Stimulated activated CD4-positive, alpha-beta T cell treated with anti-CD3 and anti-CD28 coated beads, Interleukin-2, amount 100 ng/mL, for 4 hours (primary cell): ENCODE measurements around the gene CDON.

ENCODE experiments used
- DNase-seq: peaks from one replicate; pipeline ENCODE4 v3.0.0-alpha.2; 2020; ENCODE audit warnings: low read depth

The CDON gene

DNA sequence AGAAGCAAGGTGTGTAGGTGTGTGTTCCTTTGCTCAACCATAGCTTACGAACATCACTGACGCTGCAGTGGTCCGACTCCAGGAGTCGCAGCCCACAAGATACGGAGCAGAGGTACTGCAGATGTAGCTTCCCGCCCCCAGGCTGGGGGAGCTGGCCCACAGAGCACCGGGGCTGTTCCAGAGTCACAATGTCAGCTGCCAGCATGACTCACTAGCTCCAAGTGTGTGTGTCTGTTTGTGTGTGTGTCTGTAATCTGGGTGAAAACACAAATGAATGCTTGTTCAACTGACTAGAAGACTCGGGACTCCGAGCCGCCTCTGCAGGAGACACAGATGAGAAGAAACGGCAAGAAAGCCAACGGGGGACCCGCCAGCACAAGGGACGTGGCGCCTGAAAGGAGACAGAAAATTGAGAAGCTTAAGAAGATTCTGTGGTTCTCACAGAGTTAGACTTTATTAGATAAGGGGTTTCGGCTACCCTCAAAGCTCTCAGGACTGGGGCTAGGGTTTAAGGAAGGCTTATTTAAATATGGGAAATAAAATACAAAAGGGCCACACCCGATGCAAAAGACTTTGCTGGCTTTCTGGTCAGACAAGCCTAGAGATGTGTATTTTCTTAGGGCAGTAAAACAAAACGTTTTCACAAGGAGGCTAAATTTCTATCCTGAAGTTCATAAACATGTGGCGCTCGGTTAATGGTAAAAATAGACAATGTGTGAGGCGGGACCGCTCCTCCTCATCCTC lies 106.1 kb downstream of the CDON start:
- no peak for DNase-seq

DNA sequence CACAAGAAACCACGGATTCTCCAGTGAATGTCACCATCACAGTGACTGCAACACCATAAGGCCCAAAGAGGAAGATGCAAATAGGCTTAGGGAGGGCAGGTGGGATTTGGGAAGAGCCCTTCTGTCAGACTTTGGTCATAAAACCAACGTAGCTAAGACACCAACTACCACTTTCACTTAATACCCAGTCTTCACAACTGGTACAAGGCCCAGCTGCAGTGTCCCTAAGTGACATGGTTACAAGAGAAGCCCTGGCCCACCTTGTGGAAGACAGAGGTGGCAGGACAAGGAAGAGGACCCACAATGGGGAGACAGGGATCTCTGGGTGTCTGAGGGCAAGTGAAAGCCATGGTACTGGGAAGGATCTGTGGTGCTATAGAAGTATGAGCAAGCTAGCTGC lies 106.8 kb downstream of the CDON start:
- no peak for DNase-seq

DNA sequence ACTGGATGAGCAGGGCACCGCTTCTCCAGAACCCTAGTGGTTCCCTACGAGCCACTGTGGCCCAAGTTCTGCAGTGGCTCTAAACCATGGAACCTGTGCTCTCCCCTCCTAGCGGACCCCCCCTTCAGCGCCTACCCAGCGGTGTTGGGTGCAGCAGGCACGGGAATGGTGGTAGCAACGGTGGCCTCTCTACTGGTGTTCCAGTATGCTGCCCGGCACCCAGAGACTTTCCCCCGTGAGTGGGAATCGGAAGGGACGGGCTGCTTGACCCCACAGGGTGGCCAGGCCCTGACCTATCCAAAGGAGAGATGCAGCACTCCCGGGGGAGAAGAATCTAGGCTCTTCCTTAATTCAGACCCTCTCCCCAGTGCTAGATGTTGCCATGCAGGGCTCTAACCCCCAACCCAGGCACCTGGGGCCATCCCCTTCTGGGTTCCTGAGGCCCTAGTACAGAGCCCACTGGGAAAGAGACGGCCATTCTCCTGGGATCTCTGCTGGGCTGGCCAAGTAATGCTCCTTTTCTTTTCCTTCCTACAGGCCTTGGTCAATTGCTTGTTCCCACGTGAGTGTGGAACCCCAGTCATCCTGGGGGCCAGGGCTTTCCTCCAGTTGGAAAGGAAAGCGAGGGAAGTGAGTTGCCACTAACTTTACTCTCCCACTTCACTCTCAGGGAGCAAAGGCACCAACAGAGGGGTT lies 107.6 kb downstream of the CDON start:
- DNase-seq, result no peak

DNA sequence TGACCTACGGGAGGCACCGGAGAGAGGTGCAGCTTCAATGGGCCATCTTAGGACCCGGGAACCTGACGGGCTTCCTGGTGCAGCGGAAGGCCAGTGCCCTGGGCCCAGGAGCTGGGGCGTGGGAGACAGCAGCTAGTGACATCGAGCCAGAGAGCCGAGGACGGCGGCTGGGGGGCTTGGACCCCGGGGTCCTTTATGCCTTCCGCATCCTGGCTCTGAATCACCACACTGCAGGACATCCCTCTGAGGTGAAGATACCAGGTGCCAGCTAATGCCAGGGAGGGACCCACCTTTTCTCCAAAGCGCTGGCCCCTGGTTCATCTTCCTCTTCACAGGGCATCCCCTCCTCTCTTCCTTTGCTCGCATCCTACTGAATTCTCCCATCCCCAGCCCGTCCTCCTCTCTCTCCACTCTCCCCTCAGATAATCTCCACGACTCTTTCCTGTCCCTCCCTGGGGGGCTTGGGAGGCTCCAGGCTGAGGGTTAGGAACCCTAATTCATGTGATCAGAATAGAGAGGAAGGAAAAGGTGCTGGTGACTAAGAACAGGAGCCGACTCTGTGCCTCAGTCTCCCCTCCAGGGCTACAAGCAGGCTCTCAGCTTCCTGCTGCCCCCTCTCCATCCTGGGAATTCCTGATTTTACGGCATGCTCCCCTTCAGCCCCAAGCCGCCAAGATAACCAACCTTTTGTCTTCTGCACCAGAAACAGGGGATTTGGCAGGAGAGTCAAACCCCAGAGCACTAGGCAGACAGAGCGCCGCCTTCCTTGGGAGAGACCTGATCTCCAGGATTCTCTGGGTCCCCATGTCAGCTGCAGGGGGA lies 108.3 kb downstream of the CDON start:
- no peak for DNase-seq

DNA sequence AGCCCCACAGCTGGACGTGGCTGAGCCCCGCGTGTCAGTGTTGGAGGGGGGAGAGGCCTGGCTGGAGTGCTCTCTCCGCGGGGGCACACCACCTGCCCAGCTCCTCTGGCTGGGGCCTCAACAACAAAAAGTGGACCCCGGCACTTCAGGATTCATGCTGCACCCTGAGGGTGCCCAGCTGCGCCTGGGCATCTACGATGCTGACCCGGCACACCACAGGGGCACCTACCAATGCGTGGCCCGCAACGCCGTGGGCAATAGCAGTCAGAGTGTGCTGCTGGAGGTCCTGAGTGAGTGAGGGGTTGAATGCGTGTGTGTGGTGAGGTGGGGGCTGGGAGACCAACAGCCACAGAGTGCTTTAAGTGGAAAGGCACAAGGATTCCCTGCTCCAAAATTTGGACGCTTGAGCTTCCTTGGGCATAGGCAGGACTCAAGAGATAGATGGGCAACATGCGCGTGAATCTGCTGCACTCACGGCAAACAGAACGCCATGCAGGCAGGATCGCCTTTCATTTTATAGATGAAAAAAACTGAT lies 109.2 kb downstream of the CDON start:
- no peak for DNase-seq

DNA sequence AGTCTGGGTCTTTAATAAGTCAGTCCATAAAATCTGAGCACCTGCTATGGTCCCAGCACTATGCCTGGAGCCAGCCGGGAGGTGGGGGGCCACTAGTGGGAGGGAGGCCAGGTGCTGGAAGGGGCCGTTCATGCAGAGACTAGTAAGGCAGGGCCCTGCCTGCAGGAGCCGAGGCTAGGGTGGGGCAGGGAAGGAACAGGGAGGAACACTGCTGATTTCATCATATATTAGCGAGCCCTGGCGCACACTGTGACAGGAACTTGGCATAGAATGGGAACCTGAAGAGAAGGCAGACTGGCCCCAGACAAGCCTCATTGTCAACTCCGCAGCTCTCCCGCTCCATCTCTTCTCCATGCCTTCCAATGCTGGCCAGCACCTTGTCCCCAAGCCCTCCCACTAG lies 109.7 kb downstream of the CDON start:
- no peak for DNase-seq

DNA sequence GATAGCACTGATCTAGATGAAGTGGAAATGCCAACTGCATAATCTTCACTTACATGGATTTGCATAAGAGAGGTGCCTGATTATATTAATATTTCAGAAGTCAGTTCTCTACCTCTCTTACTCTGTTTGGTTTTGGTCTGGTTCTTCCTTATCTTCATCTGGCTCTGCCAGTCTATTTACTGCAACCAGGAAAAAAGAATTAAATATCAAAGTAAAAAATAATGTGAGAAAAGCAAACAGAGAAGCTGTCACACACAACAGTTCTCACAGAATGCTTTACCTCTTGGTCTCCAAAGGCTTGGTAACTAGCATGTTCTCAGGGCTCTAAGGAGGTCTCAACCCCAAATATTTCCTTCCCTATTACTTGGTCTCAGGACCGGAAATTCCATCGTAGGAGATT lies 110.1 kb downstream of the CDON start:
- DNase-seq, result no peak

DNA sequence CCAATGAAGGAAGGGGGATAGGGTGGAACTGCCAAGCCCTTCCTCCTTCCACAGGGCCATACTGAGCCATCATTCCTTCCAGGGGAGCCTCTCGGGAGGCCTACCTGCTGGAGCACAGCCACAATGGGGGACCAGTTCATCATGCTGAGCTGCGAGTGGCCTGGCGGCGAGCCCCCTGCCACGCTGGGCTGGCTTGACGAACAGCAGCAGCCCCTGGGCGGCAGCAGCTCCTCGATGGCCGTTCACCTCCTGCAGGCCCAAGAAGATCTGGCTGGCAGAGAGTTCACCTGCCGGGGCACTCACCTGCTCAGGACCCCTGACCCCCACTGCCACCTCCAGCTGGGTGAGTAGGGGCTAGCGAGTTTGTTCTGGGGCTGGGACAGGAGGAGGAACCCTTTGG lies 110.9 kb downstream of the CDON start:
- DNase-seq, result no peak

DNA sequence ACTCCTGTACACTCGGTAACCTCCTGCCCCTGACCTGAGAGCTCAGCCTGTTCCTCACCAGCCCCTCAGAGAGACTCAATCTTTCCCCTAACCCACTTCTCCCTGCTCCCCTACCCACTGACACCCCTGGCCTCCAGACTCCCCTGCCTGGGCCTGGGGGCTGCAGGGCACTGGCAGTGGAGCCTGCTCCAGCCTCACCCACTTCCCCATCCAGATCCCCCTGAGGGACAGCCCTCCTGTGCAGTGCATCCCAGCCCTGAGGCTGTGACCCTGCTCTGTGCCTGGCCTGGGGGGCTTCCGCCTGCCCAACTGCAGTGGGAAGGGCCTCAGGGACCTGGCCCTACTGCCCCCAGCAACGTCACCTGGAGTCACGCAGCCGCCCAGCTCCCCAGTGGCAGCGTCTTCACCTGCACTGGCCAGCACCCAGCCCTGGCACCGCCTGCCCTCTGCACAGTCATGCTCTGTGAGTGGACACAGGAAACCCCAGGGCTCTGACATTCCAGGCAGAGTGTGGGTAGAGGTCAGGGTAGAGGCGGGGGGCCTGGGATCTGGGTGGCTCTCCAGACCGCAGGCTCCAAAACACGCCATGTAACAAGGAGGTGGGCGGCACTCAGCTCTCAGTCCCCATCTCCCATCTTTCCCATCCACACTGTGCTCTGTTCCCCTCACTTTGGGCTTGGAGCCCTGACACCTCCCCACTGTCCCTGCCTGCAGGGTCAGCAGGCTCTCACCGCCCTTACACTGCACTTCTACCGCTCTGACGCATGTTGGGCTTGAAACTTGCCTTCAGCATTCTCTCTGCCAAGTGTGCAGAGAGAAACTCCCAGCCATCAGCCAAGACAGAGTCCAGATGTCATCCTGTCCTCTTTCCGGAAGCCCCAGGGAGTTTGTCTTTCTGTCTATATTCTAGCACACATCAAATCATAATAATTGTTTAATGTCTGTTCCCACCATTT lies 111.7 kb downstream of the CDON start:
- no peak for DNase-seq

DNA sequence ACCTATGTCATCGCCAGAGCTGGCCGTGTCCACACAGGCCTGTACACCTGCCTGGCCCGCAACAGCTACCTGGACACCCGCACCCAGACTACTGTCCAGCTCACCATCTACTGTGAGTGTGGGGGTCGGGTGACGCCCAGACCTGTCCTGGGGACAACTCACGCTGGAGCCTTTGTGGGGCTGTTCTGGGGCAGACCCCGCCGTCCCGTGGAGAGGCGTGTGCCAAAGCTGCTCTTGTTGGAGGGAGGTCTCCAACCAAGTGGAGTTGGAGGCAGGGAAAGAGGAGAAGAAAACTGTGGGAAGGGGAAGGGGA lies 112.5 kb downstream of the CDON start:
- no peak for DNase-seq

DNA sequence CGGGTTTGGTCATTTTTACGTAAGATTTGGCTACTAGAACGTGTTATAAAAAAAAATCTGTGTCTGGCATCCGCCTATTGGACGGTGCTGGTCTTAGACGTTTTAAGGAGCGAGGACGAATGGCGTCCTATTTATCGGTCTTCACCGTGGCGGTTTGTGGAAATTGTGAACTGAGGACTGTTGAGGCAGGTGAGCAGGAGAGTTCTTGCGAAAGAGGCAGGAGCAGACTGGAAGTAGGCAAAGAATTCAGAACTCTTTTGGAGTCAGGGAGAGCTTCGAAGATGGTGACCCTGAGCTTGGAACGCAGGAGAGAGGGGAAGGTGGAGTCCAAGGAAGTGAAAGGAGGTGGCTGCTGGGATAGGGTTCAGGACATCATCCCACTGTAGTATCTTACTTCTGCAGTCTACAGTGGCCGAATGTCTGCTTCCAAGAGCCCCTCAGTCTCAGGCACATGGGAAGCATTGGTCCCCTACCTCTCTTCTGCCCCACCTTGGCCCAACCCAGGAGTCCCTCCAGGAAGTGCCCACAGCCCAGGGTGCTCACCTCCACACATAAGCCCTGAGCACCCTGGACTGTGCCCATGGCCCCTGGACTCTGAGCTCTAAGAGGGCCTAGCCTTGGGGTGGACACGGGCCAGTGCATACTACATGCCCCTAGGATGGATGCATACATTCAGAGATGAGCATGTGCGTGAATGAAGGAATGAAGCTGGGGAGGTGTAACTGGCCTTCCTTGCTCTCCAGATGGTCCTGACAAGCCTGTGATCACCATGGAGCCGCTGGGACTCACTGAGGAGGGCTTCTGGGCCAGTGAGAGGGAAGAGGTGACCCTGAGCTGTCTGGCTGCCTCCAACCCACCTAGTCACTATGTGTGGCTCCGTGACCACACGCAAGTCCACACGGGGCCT lies 113.1 kb downstream of the CDON start:
- DNase-seq, result no peak

DNA sequence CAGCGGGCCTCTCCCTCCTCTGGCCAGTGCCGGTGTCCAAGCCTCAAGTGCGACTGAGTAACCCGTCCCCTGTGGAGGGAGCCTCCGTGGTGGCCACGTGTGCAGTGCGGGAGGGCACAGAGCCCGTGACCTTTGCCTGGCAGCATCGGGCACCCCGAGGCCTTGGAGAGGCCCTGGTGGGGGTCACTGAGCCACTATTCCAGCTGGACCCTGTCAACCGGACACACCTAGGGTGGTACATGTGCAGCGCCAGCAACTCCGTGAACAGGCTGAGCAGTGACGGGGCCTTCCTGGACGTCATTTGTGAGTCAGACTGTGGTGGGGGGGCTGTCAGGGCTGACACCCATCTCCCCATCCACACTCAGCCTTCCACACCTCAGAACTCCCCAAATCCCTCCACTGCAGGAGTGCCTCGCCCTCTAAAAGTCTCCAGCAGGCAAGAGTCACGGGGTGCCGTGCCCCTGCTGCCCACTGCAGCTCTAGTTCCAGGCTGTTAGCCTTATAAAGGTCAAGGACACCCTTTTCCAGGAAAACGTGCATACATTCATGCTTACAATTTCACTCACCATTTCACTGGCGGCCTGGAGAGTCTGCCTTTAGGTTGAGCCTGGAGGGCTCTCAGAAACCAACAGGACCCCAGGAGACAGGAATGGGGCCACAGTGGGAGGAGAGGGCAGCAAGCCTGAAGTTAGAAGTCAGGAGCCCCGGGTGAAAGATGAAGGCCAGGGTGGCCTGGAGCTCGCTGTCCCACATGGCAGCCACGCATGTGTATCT lies 114.2 kb downstream of the CDON start:
- no peak for DNase-seq

DNA sequence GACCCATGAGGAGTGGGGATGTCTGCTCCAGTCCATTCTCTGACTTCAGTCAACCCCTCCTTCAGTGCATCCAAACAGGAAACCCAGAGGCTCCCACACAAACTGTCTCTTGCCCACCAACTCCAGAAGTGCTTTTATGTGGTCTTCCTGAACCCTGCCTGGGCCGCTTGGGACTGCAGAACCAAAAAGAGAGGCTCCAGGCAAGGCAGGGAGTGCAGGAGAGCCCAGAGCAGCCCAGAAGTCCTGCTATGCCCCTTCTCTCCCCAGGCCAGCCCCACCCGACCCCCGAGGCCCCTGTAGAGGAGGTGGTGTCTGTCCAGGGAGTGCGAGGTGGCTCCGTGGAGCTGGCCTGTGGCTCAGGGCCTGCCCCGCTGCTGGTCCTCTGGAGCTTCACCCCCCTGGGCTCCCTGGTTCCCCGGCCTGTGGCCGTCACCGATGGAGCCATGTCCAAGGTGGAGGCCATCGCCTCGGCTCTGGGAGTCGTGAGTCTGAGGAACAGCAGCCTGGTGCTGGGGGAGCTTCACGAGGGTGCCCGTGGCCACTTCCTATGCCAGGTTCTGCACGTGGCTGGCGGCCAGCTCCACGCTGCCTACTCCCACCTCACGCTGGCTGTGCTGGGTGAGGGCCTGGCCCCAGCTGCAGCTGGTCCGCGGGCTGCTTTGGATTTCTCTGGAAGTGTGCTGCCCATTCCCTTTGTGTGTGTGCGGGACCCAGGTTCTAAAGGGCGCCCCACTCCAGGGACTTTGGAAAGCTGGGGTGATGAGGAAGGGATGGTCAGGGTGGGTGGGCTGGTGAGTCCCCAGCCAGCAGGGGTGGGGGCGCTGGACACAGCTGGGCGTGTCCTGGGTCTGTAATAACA lies 115.0 kb downstream of the CDON start:
- no peak for DNase-seq

DNA sequence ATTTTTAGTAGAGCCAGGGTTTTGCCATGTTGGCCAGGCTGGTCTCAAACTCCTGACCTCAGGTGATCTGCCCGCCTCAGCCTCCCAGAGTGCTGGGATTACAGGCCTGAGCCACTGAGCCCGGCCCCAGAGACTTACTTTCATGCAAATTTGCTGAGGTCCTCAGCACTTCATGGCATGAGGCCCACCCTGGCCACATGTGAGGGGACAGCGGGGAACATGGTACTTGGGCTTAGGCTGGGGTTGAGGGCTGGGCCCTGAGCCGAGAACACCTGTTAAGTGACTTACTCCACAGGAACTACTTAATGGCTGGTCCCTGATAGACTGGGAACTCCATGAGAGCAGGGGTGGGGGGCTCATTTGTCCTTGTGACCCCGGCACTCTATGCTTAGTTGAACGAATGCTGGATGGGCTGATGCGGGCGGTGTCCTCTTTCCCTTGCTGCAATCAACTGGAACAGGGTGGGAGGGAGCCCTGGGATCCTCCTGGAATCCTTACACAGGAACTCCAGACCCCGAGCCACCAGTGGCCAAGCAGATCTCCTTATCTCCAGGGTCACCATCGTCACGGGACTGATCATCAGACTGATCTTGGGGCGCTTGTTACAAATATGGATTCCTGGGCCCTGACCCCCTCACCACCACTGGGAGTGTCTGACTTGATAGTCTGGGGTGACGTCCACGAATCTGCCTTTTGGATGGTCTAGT lies 115.8 kb downstream of the CDON start:
- DNase-seq, result no peak

DNA sequence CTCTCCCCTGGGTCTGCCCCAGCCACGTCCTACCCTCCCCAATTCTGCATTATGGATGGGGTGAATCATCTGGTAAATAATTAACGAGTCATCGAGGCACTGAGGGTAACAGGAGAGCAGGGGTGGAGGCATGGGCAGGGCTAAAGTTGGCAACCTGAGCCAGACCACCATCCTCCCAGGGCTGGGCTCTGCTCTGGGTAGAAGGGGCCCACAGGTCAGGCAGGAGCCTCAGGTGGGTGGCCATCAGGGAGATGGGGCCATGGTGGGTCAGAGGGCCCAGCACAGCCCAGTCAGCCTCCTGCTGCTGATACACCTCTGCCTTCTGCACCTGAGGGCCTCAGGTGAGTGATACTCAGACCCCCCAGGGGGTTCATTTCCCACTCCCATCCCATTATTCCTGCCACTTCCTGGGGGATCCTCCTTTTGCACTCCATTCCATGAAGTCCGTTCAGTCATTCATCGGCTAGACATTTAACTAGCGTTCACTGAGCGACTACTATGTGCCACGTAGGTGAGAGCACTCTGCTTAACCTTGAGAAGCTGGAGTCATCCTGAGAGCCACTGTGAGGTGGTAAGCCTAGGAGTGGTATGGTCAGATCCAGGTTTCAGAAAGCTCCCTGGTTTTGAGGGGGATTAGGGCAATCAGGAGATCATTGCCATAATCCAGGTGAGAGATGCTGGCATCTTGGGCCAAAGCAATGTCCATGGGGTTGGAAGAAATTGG lies 116.7 kb downstream of the CDON start, which contains the start of gene VSIG10L2:
VSIG10L2 (plus strand) TSS at position 248 of the 724 bp plus-strand sequence; CDS start at position 260, 12 bp downstream.
- DNase-seq, result no peak

DNA sequence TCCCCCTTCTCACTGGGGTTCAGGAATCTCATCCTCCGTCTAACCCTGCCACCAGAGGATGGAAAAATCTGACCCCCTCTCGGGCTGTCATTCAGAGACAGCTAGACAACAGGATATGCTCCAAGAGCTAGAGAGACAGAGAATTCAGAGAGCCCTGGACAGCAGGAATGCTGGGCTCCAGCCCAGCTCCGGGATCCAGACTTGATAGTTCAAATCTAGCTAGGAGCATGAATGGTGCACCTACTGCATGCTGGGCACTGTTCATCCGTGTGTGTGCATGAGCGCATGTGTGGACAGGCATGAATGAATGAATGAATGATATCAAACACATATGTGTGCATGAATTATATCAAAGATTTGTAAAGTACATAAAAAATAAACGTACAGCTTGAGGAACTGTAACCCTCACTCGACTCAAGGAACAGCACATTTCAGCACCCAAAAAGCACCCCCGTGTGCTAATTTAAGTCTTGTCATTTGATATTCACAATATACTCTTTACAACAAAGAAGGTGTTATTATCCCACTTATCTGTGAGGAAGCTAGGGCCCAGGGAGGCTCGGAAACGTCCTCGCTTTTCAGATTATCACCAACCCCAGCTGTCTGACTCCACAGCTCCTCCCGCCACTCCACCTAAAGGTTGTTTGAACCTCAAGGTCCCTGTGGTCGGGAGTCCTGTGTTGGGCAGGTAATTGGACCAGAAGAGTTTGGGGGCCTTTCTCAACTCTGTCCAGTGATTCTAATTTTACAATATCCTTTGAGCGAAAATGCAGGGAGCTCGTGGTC lies 117.5 kb downstream of the CDON start:
- no peak for DNase-seq
